Right lobe of liver (tissue), 4 donors: ENCODE results near the gene QRICH2.

Source experiments
- POLR2A ChIP-seq: fragments of 450-650 bp; IDR thresholded peaks from one replicate; pipeline ENCODE4 v1.6.1; 2017; ENCODE audit warnings: antibody characterized with exemption, mild to moderate bottlenecking
- TF ChIP-seq, protein P1 (sequence below), 4 donors: fragments of 200-600 bp in 3 of 4; fragments of 450-650 bp in 1 of 4; IDR thresholded peaks; one replicate each; pipeline versions ENCODE4 v1.5.1 to v1.8.0; 2016 to 2022; ENCODE audit warnings: antibody characterized with exemption in 4 of 4, mild to moderate bottlenecking in 2 of 4
- donor health status: DM: no; HTN: no; CAD: no.
- donor health status: DM: no; HTN: no; CAD: no.
- donor health status: DM: no; HTN: yes; CAD: no.

DNA sequence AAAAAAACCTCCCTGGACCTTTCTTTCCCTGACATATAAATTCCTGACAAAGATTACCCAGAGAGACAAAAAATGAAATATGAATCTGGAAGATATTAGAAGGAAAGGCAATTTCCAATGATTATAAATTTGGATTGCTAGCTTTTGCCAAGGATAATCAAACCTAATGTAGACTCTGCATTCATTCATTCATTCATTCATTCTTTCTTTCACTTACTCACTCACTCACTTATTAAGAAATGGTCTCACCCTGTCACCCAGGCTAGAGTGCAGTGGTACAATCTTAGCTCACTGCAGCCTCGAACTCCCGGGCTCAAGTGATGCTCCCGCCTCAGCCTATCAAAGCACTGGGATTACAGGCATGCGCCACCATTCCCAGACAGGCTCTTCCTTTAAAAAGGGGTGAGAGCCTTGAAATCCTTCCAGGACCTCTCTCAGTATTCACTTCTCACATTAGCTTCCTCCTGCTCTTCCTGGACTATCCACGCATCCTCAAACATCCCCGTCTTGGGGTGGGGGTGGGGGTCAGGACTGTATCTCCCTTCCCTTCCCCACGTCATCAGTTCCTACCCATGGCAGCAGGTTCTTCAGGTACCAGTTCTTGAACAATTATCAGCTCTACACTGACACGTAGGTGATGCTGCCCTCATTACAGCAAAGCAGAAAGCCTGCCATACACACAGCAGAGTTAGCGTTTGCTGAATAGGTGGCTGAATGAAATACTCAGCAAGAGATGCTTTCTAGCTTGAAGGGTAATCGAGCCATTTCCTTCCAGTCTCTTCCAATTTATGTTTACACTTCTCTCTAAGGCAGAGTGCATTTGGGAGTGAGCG lies 25.8 kb upstream of the QRICH2 start:
- TF ChIP-seq POLR2A = no peak
- TF ChIP-seq, protein P1, sequence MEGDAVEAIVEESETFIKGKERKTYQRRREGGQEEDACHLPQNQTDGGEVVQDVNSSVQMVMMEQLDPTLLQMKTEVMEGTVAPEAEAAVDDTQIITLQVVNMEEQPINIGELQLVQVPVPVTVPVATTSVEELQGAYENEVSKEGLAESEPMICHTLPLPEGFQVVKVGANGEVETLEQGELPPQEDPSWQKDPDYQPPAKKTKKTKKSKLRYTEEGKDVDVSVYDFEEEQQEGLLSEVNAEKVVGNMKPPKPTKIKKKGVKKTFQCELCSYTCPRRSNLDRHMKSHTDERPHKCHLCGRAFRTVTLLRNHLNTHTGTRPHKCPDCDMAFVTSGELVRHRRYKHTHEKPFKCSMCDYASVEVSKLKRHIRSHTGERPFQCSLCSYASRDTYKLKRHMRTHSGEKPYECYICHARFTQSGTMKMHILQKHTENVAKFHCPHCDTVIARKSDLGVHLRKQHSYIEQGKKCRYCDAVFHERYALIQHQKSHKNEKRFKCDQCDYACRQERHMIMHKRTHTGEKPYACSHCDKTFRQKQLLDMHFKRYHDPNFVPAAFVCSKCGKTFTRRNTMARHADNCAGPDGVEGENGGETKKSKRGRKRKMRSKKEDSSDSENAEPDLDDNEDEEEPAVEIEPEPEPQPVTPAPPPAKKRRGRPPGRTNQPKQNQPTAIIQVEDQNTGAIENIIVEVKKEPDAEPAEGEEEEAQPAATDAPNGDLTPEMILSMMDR (IDR thresholded peaks at IDR 0.05) = no peak
